Erythroblast (primary cell): Measurements from ENCODE around the gene CDC42SE2.

Source experiments
- GATA1 ChIP-seq: IDR thresholded peaks from 2 replicates; pipeline ENCODE4 v1.6.1; 2011; ENCODE audit warnings: low read depth, mild to moderate bottlenecking, control low read depth, low read length, moderate library complexity
- POLR2A ChIP-seq: IDR thresholded peaks from 2 replicates; pipeline ENCODE4 v1.6.1; 2011; ENCODE audit warnings: mild to moderate bottlenecking, low read length

- TF ChIP-seq POLR2A (no peak), GATA1 (no peak)
Measured at GRCh38 chr5:131356619-131357018, 92.8 kb downstream of the CDC42SE2 start.
